Kidney epithelial cell (primary cell): ENCODE data around the gene STXBP6. TPM values are rescaled to one million over a fixed set of nuclear protein-coding genes. Genes with fewer than 3 reads are reported as not detected.
"Not testable (repeated sequence)": the region's sequence is repeated elsewhere in the genome, so short reads cannot be mapped to it uniquely, and the experiment has no call there.

Source experiments
- DNase-seq: peaks from one replicate; pipeline ENCODE4 v3.0.0-alpha.2; 2010; ENCODE audit warnings: low read depth
- H3K27me3 ChIP-seq: 2 replicates; pipeline ENCODE4 v1.6.0; 2011; ENCODE audit warnings: low read length; ENCODE audit not compliant: control insufficient read depth, insufficient read depth
- H3K36me3 ChIP-seq: 2 replicates; pipeline ENCODE4 v1.5.1; 2011; ENCODE audit warnings: low read length; ENCODE audit not compliant: control insufficient read depth, insufficient read depth
- H3K4me3 ChIP-seq: 2 replicates; pipeline ENCODE4 v1.5.1; 2011; ENCODE audit warnings: low read depth, mild to moderate bottlenecking, control low read depth, low read length
- total RNA-seq: library from RNA; depleted of rRNA; stranded (reverse); fragments of >200 nt; gene quantifications from 2 replicates; pipeline ENCODE4 v1.2.3, GENCODE V29; 2015
- TF ChIP-seq, protein P1 (sequence below): IDR thresholded peaks from 2 replicates; pipeline ENCODE4 v1.5.1; 2011; ENCODE audit warnings: mild to moderate bottlenecking, moderate library complexity, low read length, control low read depth, inconsistent platforms; ENCODE audit not compliant: insufficient read depth, poor library complexity, severe bottlenecking

The STXBP6 gene
- total RNA-seq, 1 donor from 2014 or later = 0.38 TPM

DNA sequence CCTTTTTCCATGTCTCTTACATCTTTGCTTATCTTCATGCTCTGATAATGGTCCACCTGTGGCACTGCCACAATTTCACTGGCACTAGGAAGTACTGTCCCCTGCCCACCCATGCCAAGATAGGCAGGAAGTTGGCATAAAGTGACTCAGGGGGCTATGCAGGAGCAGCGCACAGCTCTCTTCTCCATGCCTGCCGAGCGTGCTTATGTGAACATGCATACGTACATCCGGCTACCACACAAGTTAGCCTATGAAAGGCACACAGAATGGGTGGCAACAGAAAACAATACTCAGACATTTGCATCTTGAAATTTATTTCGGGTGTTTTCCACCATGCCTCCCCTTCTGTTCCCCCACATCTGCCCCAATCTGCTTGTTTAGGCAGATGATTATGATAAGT, 241.5 kb downstream of the STXBP6 start:
- Histone ChIP-seq H3K36me3 (no peaks in the 10 kb centered on the region), H3K4me3 (no peak overlapping the region), H3K27me3 (no peaks in the 10 kb centered on the region)
- TF ChIP-seq, protein P1, sequence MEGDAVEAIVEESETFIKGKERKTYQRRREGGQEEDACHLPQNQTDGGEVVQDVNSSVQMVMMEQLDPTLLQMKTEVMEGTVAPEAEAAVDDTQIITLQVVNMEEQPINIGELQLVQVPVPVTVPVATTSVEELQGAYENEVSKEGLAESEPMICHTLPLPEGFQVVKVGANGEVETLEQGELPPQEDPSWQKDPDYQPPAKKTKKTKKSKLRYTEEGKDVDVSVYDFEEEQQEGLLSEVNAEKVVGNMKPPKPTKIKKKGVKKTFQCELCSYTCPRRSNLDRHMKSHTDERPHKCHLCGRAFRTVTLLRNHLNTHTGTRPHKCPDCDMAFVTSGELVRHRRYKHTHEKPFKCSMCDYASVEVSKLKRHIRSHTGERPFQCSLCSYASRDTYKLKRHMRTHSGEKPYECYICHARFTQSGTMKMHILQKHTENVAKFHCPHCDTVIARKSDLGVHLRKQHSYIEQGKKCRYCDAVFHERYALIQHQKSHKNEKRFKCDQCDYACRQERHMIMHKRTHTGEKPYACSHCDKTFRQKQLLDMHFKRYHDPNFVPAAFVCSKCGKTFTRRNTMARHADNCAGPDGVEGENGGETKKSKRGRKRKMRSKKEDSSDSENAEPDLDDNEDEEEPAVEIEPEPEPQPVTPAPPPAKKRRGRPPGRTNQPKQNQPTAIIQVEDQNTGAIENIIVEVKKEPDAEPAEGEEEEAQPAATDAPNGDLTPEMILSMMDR = no peak
- DNase-seq = no peak

DNA sequence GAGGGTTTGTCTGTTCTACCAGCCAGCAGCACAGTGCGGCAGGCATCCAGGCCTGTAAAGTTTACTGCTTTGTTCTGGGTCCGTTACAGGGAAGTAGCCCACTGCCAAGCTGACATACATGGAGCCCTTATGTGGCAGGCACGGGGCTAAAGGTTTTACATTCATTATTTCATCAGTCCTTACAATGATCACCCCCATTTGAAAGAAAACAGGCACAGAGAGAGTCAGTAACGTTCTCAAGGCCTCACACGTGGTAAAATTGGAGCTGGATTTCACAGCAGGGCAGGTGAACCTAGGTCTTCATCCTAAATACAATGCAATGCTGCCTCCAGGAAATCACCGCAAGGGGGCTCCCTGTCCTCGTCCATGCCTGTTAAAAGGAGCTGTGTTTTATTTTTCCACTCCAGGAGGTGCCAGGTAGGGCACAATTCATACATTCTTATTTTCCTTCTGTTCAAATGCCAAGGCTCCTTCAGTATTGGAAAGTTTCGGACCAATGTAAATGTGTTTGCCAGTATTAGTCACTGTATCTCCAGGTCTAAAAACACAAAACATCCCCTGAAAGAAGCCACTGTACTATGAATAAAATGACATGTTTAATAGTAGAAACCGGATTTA, 243.8 kb downstream of the STXBP6 start:
- H3K27me3 ChIP-seq = no peaks in the 10 kb centered on the region
- TF ChIP-seq, protein P1 = peak; percentile 91
- DNase-seq = no peak
- no peaks in the 10 kb centered on the region for H3K36me3 ChIP-seq
- H3K4me3 ChIP-seq = no peak overlapping the region

DNA sequence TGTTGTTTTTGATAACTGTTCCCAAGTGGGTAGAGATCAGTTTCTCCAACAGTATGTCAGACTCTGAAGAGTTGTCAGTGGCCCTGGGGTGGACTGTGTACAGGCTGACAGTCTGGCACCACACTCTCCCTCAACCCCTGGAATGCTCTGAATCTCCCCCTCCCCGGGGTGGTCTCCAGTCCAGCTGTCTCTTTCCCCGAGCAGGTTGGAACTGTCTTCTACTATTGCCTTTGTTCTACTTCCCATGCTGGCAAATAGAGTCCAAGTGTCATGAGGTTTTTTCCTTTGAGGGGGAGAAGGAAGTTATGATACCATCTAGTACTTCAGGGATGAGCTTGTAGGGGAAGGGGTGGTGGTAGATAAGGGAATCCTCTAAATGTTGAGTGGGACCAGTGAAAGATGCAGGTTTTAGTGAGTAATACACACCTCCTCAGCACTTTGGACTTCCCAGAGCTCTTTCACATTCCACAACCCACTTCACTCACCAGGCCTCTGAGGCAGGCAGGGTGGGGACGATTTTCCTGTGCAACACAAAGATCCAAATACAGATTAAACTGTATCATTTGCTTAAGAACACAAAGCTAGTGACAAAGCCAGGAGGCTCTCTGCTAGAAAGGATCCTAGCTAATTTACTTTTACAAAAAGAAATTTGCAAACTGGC, 245.3 kb downstream of the STXBP6 start:
- H3K27me3 ChIP-seq = no peaks in the 10 kb centered on the region
- TF ChIP-seq, protein P1 = no peak
- H3K36me3 ChIP-seq = no peaks in the 10 kb centered on the region
- DNase-seq = no peak
- no peak overlapping the region for H3K4me3 ChIP-seq

DNA sequence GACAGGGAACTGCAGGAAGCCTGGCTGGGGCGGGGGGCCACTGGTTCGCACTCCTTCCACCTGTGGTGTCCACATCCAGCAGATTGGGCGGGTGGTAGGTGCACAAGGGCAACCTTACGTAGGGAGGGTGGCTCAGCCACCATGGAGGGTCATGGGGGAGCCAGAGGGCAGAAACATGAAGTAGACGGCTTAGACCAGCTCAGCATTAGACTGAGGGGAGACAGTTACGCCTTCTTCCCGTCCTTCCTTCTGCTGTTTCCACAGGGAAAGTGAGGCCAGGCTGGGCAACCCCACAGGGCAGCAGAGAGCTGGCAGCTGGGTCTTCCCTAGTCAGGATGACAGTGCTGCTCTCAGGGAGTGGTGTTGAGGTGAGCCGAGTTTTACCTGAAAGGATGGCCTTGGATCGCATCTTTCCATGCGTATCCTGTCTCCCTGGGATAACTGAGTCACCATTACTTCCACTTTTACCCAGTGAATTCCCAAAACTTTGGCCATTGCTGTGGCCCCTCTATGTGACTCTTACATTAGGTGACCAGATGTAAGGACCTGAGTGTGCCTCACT, 245.9 kb downstream of the STXBP6 start:
- DNase-seq = no peak
- Histone ChIP-seq H3K36me3 (no peaks in the 10 kb centered on the region), H3K4me3 (no peak overlapping the region), H3K27me3 (no peaks in the 10 kb centered on the region)
- TF ChIP-seq, protein P1 = no peak

DNA sequence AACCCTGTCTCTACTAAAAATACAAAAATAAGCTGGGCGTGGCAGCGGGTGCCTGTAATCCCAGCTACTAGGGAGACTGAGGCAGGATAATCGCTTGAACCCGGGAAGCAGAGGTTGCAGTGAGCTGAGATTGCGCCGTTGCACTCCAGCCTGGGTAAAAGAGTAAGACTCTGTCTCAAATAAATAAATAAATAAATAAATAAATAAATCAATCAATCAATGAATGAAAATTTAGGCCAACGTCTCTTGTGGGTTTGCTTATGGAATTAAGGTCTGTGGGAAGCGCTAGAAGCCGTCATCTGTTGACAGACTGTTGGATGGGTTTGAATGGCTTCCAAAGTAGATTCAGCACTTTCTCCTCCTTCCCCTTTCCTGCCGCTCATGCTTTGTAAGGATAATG, 246.5 kb downstream of the STXBP6 start:
- H3K27me3 ChIP-seq, H3K36me3 ChIP-seq, H3K4me3 ChIP-seq, DNase-seq: not testable (repeated sequence)

DNA sequence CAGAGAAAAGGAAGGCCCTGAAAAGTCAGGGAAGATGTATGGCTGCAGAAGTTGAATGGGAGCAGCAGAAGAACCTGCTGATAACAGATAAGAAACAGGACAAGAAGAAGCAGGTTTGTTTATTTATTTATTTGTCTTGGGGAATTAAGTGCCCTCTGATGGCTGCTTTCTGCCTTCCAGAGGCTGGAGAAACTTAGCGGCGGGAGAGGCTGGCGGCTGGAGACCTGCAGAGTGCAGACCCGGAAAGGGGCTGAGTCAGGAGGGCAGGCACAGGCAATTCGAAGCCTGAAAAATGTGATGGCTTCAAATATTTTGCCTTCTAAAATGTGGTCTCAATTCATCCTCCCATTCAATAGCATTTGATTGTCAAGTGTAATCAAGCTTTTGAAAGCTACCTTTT, 247.7 kb downstream of the STXBP6 start:
- TF ChIP-seq, protein P1 = no peak
- H3K27me3 ChIP-seq = no peaks in the 10 kb centered on the region
- no peaks in the 10 kb centered on the region for H3K36me3 ChIP-seq
- no peak for DNase-seq
- H3K4me3 ChIP-seq = no peak overlapping the region
